HPDE6-E6E7 (cell line): ENCODE measurements around the gene PGS1.

Experiments used
- DNase-seq: peaks from one replicate; pipeline ENCODE4 v3.0.0; 2011; ENCODE audit warnings: missing footprints; ENCODE audit errors: extremely low spot score

The PGS1 gene

DNA sequence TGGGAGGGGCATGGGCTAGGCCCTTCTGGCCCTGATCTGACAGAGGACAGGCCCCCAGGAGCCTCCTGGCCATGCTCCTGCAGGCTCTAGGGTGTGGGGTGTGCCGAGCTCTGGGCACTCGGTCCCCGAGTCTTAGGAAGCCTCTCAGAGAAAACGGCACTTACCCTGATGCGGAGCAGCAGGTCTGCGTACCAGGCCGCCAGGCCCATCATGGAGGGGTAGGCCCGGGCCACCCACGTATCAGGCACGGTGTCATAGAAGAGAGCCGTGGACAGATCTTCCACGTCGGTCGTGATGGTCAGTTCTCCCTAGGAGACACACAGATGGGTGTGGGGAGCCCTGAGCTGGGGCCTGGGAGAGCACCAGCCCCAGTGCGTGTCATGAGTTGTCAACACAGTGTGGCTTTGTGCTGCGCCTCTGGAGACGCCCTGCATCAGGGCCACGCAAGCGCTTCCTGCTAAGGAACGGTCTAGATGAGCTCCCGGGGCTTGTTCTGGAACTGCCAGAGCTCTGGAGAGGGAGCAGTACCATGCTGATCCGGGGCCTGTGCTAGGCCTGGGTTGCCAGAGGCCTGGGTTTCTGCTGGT lies 47.9 kb downstream of the PGS1 start:
- no peak for DNase-seq

DNA sequence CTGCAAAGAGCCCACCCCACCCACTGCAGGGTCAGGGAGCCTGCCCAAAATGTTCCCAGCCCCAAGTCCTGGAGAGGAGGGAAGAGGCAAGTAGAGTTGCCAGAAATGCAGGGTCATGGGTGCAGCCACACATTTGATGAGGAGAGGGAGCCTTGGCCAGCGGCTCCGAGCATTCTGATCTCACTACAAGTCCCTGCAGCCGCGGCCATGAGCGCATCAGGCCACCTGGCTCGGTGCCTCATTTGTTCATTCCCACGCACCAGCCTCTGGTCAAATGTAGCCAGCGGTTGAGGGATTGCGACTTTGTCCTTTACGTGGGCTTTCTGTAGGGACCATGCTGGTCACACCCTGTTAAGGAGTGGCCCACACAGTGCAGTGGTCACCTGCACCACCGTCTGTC lies 48.7 kb downstream of the PGS1 start:
- DNase-seq = no peak

DNA sequence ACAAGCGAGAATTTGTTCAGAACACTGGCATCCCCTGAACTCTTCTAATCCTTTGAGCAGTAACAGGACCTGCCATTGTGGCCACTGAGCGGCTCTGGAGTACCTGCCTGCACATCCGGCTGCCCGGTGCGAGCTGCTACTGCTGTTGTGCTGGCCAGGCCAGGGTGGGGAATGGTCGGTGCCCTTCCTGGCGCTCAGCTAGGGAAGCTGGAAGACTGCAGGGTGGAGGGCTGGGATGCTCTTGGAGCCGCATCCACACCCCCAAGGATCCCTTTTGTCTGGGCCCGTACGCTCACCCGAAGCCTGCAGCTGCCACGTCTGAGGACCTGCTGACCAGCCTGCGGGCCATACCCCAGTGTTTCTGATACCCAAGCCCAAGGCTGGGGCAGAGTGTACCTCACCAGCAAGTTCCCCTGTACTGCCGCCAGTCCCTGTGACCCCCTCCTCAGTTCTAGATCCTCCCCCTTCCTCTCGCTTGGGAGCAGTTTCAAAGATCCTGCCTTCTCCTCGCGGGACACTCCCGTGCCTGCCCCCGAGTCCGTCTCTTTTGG lies 49.7 kb downstream of the PGS1 start:
- DNase-seq = no peak

DNA sequence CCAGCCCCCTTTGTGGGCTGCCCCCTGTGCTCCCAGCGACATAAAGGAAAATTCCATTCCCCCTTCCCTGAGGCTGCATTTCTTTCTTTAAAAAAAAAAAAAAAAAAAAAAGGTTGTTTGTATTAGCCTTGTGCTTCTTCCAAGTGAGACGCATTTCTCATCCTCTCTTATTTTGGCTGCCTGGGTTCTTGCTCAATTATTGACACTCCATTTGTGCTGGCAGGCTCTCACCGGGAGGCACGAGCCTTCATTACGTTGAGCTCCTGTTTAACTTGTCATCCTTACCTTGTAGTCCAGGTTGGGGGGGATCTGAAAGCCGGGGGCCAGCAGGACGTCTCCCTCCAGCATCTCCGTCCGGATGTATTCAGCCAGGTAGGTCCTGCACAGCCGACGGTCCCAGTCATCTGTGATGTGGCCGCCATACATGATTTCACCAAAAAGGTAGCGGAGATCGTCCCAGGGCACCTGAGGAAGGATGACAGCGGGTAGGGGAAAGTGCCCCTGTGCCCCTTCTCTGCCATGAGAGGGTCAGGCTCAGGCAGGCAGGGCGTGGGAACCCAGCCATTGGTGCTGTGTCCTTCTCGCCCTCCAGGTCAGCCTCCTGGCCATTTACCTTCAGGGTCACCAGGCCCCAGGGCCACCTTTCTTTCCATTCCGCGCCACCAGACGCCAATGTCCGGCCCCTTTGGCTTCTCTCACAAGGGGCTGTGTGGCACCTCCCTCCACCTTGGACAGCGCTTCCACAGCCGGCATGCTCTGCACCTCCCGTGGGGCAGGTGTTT lies 50.6 kb downstream of the PGS1 start:
- DNase-seq = no peak

DNA sequence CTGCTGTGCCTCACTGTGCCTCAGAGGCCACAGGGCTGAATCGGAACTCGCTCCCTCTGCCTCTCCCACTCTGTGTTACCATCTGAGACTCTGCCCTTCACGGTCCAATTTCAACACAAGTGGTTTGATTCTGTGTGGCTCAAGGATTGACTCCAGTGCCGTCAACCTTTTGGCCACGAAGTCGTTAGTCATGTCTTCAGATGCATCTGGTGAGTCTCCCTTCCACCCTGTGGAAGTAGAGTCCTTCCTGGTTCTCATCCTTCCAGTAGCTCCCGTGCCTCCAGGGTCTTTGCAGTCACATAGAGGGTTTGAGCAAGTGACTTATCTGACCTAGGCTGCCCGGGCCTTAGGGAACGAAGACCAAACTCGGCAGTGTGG lies 51.2 kb downstream of the PGS1 start:
- no peak for DNase-seq

DNA sequence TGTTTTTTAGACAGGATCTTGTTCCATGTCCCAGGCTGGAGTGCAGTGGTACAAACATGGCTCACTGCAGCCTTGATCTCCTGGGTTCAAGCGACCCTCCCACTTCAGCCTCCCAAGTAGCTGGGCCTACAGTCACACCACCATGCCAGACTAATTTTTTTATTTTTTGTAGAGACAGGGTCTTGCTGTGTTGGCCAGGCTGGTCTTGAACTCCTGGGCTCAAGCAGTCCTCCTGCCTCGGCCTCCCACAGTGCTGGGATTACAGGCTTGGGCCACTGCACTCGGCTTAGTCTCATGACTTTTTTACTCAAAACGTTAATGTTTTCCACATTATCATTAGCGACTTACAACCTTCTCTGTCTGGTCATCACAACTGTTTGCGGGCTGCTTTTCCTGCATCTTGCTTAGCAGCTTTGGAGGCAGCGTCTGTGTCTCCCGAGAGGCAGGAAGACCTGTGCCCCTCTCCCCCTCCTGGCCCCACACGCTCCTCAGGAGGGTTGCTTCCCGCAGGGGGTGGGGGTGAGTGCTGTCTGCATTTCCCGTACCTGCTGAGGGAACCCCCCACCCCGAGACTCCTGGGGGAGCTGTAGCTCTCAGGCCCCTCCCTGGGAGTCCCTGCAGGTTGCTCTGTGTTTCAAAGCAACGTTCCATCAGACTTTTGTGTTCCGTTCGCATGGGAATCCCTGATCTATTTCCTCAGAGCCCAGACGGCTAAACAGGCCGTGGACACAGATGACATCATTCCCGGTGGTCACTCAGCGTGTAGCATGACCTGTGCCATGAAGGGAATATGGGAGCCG lies 52.6 kb downstream of the PGS1 start:
- DNase-seq = no peak

DNA sequence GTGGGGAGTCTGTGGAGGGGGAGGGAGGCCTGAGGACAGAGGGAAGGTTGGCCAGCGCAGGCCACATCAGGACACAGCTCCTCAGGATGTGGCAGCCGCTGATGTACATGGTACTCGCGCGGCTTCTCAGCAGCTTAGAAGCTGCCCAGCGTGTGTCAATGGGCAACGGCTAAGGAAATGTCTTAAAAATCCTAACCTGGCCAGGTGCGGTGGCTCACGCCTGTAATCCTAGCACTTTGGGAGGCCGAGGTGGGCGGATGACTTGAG lies 53.2 kb downstream of the PGS1 start:
- DNase-seq = no peak

DNA sequence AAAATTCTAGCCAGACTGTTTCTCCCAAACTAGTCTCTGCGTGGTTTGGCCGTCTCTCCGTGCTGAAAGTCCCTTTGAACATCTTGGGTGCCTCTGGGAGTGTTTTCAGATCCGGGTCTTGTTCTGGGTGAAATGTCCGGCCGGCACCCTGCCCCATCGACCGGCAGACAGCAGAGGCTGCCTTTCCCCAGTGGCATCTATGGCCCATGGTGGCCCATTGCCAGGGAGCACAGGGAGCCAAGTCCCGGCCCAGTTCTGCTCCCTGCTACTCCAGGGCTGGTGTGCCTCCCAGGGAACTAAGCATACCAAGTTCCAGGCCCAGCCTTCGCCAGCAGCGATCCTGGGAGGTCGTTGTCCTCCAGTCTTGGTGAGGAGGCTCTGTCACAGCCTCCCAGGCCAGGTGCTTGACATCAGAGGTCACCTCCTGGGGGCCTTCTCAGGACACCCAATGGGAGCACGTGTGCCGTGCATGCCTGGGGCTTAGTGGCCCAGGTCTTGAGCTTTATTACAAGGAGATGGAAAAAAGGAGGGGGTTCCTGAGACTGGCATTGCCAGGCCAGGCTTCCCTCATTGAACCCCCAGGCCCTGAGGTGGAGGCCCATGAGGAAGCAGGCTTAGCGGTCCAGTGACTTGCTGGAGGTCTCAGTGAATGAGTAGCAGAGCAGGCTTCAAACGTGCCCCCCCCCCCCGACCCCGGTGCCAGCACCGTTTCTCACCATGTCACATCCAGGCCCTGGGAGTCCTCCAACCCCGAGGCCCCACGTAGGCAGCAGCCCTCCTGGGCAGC lies 54.0 kb downstream of the PGS1 start:
- DNase-seq = no peak

DNA sequence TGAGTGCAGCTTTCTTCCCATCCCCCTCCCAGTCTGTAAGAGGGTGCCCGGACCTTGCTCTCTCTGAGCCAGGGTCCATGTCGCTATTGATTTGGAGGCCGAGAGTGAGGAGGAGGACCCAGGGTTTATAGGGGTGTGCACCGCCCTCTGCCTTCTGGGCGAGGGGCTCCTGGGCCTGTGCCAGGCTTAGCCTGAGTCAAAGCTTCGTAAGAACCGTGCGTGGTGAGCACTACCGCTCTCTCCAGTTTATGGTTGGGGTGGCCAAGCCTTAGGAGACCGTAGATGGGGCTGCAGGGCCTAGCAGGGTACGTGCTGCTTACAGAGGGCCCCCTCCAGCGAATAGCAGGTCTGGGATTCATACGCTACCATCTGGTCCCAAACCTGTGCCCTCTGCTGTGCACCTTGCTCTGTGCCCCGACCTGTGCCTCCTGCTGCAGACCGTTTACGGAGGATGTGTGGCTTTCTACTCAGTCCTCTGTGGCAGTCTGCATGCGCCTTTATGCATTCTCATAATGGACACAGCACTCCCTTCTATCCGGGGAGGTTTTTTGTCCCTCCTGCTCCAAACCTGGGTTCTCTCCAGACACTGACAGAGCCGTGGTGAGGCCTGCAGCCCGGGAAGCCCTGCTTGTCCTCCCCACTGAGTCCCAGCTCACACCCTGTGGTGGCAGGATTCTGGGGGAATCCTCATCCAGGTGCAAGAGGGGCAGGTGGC lies 54.7 kb downstream of the PGS1 start:
- DNase-seq = no peak

DNA sequence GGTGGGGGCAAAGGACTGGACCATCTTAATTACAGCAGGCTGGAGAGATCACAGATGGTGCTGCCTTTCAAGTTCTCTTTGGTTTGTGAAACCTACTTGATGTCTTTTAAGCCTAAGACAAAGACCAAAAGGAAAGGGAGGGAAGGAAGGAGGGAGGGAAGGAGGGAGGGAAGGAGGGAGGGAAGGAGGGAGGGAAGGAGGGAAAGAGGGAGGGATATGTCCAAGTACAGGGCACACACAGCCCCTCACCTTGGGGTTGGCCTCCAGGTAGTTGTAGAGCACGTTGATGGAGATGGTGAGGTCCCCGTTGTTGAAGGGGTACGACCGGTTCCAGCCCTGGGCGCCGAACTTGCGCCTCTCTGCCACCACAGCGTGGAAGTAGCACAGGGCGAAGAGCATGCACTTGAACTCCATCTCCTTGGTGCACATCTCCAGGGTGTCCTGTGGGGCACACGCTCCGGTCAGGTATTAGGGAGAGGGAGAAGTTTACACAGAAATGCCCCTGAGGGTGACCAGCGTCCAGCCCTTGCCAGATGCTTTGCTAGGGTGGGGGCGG lies 55.4 kb downstream of the PGS1 start:
- DNase-seq = no peak

DNA sequence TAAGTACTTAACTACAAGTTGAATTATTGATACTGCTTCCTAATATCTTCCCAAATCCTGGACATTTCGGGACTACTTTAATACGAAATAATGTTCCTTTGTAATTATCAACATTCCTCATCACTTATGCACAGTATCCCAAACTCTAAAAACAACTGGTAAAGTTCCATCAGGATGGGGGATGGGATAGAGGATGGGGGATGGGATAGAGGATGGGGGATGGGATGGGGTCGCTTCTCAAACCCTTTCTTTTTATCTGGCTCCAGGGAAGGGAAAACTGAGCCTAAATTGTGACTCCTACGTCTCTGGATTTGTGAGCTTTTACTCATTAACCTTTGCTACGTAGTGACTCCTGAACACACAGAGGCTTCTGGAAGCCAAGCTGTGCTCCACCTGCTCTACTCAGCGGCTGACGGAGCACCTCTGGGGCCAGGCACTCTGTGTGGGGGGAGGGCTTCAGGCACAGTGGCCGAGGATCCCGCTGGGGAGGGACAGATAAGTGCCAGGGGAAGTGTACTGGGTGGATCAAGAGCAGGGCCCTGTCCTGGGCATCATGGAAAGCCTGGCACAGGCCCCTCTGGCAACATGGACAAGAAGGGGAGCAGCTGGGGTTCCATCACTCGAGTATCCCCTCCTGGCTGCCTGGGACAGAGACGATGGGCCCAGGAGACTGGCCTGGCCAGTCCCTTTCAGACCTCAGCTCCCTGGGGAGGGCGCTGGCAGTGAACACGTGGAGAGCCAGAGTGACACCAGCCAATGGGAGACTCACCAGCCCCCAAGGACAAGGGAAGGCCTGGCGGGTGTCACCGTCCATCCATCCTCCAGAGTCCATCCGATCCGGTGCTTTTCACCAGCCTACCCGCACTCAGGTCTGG lies 56.2 kb downstream of the PGS1 start:
- DNase-seq = no peak

DNA sequence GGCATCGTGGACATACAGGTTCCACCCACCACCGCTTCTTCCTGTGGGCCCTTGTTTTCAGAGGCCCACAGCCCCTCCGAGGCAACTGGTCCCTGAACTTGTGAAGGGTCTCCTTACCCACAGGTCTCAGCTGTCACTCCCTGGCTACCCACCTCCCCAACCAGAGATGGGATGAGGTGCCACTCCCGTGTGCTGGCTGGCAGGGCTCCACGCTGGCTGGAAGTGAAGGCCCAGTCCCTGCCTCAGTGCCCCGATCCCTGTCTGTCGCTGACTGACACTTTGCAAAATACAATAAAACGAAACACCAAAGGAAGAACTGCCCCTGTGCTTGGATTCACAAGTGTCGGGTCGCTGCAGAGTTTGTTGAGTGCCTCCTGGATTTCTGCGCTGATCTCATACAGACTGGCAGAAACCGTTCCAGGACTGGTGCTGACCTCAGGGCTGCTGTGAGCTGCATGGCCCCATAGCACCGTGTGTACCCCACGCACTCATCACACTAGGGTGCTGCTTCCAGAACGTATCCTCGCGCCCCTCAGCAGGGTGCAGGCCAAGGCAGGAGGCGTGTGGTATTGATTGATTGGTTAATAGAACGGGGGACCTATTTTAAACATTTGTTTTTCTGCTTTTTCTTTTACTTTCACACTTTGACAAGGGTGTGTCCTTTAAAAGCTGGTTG lies 57.0 kb downstream of the PGS1 start:
- no peak for DNase-seq

DNA sequence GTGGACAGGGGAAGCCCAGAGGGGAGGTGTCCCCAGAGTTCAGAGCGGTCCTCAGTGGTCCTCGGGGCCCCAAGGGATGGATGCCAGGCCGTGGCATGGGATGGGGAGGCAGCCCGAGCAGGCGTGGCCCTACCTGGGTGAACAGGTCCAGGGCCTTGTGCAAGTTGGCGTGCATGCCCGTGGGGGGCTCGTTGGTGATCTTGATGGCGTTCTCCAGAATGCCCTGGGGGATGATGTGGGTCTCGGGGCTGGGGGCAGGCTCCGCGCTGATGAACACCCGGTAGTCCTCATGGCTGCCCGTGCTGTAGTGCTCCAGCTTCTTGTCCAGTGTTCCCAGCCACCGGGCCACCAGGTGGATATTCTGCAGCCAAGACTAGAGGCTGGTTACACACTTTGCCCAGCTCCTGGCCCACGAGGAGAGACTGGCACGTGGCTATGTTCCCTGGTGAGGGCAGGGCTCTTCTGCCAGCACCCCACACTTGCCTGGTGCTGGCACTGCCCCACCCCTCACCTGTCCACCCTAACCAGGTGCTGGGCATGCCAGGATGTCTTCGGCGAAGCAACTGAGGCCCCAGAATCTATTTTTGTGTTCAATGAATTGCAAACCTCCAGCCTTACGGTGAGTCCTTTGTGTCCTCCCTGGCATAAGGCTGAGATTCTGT lies 59.2 kb downstream of the PGS1 start:
- no peak for DNase-seq

DNA sequence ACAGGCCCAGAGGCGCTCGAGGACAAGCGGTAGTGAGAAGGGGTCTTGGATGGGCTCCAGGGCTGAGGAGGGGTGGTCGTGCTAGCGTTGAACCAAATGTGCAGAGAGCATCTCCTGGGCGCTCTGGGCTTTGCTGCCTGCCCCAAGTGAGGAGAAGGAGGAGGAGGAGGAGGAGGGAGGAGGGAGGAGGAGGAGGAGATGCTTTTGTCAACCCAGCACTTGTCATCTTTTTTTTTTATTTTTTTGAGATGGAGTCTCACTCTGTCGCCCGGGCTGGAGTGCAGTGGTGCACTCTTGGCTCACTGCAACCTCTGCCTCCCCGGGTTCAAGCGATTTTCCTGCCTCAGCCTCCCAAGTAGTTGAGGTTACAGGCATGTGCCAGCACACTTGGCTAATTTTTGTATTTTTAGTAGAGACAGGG lies 59.8 kb downstream of the PGS1 start:
- DNase-seq = no peak

DNA sequence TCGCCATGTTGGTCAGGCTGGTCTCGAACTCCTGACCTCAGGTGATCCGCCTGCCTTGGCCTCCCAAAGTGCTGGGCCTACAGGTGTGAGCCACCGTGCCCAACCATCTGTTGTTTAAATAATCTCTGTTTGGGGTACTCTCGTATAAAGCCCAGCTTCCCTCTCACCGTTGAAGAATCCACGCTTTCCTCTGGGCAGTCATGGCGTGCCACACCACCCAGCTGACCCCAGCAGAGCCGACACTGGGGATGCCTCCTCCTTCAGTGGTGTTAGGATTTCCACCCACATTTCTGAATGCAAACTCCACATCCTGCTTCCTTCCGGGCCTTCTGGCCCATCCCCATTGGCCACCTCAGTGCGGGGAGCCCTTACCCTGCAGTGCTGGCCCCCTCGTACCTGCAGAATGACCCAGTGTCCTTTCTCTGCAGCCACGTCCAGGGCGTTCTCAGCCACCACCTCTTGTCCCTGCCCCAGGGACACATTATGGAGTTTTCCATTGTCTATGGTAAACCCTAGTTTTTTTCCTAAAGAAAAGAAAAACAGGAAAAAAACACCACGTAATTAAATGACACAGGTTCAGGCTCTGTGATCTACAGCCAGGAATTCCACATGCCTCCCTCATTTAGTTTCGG lies 60.4 kb downstream of the PGS1 start:
- DNase-seq = no peak

DNA sequence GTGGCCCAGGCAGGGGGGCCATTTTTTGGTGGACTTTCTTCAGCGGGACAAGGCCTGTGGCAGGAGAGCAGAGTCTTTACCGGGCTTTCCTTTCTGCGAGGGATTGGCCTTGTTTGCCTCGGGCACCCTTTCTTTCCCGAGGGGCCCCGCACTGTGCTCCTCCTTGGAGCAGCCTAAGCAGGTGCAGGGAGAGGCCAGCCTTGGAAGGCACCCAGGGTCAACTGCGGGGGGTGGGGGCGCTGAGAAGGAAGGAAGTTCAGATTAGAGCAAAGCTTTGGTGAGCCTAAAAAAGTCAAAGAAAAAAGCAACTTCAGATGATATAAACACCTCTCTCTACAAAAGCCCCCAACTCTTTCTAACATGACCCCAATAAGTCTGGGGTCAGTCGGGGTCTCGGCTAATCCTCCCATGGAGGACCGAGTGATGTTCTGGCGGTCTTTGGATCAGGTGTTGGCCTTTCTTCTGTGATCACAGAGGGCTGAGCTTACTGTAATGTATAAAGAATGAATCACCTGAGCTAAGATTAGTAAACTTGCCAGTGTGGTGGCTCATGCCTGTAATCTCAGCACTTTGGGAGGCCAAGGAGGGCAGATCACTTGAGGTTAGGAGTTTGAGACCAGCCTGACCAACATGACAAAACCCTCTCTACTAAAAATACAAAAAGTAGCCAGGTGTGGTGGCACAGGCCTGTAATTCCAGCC lies 63.0 kb downstream of the PGS1 start:
- no peak for DNase-seq

DNA sequence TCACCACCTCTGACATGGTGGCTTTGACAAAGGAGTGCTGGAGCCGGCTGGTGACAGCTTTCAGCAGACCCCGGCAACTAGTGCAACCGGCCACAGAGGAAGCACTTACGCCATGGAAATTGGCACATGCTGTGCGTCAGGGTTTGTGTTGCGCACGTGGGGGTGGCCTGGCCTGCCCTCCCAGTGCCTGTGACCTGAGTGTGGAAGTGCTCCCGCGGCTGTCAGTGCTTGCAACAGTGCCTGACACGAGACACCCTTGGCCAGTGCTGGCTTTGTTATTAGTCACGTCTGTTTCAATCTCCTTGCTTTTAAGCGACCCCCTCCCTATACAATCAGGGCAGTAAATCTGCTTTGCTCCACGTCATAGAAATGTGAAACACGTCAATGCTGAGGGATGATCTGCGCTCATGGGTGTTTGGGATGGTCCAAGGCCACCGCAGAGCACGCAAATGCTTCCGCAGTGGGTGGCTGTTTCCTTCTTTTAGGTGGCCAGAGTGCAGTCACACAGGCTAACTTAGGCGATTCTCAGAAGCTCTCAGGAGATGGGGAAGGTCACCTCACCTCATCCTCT lies 64.3 kb downstream of the PGS1 start:
- DNase-seq = no peak

DNA sequence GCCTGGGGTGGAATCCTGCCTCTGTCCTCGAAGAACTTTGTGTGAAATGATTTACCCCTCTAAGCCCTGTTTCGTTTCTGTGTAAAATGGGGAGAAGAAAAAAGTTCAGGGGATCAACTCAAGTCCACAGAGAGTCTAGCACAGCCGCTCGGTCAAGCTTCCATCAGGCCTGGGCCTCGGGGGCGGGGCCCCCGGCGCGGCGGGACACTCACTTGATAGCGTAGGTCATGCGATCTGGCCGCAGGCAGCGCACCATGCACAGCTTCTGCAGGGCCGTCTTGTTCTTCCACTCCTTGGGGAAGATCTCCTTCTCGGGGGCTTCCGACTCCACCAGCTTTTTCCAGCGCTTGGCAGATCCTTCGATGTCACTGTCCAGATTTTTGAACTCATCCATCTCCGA lies 65.9 kb downstream of the PGS1 start:
- no peak for DNase-seq
